NCI-H774 (cell line): ENCODE measurements around the gene ENO2.
A peak's percentile ranks its signal among the peaks of the same experiment; 100 is the strongest.
"Not testable (repeated sequence)": the region's sequence is repeated elsewhere in the genome, so short reads cannot be mapped to it uniquely, and the experiment has no call there.

Experiments
- DNase-seq: peaks from one replicate; lab custom pipeline; 2025; lab: John Stamatoyannopoulos, UW

ENO2 gene

DNA sequence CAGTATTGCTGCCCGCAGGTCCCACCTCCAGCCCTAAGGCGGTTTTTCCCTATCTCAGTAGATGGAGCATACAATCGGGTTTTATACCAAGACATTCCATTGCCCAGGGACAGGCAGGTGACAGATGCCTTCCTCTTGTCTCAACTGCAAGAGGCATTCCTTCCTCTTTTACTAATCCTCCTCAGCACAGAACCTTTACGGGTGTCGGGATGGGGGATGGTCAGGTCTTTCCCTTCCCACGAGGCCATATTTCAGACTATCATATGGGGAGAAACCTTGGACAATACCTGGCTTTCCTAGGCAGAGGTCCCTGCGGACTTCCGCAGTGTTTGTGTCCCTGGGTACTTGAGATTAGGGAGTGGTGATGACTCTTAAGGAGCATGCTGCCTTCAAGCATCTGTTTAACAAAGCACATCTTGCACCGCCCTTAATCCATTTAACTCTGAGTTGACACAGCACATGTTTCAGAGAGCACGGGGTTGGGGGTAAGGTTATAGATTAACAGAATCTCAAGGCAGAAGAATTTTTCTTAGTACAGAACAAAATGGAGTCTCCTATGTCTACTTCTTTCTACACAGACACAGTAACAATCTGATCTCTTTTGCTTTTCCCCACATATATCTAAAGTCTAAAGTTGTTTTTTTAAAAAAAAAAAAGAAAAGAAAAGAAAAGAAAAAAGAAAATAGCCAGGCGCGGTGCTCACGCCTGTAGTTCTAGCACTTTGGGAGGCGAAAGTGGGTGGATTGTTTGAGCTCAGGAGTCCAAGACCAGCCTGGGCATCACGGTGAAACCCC, 28.0 kb upstream of the ENO2 start:
- DNase-seq = not testable (repeated sequence)

DNA sequence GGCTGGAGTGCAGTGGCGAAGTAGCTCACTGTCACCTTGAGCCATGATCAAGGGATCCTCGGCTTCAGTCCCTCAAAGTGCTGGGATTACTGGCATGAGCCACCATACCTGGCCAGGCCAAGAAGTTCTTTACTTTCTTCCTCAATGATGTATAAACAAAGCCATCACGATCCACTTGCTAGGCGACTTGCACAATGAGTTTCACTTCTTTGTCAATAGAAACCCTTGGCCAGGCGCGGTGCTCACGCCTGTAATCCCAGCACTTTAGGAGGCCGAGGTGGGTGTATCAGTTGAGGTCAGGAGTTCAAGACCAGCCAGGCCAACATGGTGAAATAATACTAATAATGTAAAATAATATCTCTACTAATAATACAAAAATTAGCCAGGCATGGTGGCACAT, 26.9 kb upstream of the ENO2 start:
- no peak for DNase-seq

DNA sequence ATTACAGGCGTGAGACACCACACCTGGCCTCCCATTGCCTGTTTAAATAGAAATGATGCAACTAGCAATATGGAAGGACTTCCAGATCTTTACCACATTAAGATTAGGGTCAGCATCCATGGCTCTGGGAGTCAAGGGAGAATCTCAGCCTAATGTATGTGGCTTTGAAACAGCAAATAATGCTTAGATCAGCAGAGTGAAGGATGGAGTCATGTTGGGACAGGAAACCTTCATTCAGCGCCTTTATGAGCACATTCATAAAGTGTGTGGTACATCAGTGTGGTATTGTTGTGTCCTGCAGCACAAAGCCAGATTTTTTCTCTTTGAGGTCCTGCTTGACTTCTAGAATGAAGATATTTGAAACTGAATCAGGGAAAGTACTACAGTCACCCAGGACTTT, 26.0 kb upstream of the ENO2 start:
- DNase-seq = no peak

DNA sequence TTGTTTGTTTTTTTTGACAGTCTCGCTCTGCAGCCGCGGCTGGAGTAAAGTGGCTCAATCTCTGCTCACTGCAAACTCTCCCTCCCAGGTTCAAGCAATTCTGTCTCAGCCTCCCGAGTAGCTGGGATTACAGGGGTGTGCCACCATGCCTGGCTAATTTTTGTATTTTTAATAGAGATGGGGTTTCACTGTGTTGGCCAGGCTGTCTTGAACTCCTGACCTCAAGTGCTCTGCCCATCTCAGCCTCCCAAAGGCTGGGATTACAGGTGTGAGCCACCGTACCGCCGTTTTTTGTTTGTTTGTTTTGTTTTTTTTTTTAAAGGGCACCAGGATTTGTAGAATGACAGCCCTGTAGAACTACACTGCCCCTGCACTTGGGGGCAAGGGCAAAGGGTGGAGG, 25.6 kb upstream of the ENO2 start:
- DNase-seq = not testable (repeated sequence)

DNA sequence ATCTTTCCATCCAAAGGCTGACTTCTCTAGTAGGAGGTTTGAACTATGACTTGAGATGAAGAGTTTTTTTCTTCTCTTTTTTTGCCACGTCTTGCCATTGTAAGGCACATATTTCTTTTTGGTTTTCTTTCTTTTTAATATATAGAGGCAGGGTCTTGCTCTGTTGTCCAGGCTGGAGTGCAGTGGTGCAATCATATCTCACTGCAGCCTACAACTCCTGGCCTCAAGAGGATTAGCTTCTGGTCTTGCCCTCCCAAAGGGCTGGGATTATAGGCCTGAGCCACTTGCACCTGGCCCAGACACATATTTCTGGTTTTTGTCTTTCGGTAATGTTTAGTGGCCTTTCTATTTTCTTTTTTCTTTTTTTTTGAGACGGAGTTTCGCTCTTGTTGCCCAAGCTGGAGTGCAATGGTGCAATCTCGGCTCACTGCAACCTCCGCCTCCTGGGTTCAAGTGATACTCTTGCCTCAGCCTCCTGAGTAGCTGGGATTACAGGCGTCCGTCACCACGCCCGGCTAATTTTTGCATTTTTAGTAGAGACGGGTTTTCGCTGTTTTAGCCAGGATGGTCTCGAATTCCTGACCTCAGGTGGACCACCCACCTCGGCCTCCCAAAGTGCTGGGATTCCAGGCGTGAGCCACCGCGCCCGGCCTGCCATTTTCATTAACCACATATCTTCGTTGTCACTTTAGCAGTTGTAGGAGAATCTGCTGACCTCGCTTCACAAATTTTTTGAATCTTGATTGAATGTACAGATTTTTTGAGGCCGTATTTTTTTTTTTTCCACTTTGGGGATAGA, 24.4 kb upstream of the ENO2 start:
- not testable (repeated sequence) for DNase-seq

DNA sequence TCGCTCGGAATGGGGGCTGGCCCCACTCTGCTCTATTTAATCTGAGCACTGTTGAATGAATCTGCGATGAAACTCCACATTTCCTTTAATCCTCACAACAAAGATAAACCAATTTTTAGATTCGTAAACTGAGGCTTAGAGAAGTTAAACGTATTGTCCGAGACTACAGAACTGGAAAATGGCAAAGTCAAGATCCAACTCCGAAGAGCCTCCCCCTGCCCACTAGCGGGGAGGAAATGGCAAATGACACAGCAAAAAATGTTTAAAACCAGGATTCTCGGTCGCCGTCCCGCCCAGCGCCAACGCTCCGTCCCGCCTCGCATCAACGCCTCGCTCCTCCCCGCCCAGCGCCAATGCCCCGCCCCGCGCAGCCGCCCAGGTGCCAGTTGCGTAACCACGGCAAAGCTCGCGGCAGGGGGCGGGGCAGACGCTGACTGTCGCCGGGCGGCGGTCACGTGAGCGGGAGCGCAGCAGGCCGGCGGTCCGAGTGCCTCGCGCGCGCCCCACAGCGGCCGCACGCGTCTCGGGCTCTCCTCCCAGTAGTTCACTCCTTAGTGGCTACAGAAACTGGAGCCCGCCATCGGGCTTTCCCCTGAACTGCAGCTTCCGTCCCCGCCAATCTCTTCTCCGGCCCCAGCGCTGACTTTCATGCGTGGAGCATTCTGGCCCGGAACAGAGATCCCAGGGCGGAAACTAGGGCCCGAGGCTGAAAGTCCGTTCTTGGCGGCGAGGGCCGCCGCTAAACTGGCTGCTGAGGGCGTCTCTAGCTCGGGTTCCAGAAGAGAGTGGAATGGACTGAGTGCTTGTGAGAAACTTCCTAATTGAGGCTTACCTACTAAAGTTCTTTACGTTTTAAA, 23.4 kb upstream of the ENO2 start:
- DNase-seq = peak; percentile 98

DNA sequence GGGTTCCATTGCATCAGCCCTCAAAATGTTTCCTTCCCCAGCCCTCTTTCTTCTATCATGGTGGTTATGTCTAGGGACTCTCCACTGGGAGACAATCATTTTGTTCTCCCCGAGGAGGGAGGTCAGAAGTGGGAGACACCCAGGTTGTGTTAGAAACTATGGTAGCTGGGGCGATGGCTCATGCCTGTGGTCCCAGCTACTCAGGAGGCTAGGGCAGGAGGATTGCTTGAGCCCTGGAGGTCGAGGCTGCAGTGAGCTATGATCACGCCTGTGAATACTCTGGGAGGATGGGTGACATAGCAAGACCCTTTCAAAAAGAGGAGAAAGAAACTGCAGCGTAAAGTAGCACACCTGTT, 22.8 kb upstream of the ENO2 start:
- no peak for DNase-seq

DNA sequence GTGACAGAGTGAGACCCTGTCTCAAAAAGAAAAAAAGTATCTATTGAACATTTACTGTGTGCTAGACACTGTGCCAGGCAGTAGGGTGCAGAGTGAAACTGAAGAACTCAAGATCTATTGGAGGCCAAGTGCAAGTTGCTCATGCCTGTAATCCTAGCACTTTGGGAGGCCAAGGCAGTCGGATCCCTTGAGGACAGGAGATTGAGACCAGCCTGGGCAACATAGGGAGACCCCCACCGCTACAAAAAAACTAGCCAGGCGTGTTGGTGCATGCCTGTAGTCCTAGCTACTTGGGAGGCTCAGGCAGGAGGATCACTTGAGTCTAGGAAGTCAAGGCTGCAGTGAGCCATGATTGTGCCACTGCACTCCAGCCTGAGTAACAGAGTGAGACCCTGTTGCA, 21.7 kb upstream of the ENO2 start:
- DNase-seq = not testable (repeated sequence)

DNA sequence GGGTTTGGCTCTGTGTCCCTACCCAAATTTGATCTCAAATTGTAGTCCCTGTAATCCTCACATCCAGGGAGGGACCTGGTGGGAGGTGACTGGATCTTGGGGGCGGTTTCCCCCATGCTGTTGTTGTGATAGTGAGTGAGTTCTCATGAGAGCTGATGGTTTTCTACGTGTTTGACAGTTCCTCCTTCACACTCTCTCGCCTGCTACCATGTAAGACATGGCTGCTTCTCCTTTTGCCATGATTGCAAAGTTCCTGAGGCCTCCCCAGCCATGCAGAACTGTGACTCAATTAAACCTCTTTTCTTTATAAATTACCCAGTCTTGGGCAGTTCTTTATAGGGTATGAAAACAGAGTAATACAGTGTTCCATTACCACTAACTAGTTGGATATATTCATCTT, 20.1 kb upstream of the ENO2 start:
- DNase-seq = no peak

DNA sequence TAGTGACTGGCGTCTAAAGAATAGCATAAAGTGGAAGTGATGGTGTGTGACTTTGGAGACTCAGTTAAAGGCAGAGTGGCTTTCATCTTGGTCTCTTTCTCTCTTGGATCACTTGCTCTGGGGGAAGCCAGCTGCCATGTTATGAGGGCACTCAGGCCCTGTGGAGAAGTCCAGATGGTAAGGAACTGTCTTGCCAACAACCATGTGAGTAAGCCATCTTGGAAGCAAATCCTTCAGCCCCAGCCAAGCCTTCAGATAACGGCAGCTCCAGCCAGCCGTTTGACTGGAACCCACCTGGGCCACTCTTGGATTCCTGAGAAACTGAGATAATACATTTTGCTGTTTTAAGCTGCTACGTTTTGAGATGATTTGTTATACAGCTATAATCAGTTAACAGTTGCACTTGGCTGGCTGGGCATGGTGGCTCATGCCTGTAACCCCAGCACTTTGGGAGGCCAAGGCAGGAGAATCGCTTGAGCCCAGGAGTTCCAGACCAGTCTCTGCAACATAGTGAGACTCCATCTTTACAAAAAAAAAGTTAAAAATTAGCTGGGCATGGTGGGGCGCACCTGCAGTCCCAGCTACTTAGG, 17.4 kb upstream of the ENO2 start:
- DNase-seq = no peak

DNA sequence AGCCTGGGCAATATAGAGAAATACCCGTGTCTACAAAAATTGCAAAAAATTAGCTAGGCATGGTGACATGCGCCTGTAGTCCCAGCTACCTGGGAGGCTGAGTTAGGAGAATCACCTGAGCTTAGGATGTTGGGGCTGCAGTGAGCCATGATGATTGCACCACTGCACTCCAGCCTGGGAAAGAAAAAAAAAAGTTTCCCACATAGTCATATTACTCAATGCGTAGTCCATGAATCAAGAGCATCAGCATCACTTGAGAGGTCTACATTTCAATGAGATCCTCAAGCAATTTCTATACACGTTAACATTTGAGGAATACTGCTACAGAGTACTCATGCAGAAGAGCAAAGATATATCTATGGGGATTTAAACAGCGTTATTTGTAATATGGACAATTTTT, 15.0 kb upstream of the ENO2 start:
- no peak for DNase-seq

DNA sequence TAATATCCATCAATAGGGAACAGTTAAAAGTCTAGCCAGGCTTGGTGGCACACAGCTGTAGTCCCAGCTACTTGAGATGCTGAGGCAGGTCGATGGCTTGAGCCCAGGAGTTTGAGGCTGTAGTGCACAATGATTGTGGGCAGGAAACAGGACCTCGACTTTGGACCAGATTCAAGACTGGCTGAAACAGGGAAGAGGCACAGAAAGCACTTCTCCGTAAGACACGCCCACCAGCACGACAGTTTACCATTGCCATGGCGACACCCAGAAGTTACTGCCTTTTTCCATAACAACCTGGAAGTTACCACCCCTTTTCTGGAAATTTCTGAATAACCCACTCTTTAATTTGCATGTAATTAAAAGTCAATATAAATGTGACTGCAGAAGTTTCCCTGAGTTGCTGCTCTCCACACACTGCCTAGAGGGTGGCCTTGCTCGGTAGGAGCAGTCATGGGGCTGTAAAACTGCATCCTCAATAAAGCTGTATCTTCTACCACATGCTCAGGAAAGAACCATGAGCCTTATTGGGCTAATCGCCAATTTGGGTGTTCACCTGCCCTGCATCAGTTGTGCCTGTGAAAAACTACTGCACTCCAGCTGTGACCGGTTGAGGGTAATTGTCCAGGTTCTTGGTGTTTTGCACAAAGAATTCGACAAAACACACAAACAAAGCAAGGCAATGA, 14.4 kb upstream of the ENO2 start:
- DNase-seq = peak; percentile 82

DNA sequence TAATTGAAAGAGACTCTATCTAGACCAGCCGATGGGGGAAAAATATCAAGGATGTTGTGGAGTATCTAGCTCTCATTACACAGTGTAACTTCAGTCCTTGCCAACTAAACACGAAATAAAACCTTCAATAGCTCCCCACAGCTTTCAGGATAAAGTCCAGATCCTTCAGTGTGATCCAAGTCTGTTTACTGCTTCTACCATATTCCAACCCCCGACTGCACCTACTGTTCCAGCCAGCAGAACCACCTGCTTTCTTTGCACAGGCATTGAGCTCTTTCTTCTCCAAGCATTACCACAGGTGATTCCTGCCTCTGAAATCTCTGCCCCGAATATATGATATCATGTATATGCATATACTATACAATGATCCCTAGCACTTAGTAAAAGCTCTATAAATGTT, 11.9 kb upstream of the ENO2 start:
- no peak for DNase-seq

DNA sequence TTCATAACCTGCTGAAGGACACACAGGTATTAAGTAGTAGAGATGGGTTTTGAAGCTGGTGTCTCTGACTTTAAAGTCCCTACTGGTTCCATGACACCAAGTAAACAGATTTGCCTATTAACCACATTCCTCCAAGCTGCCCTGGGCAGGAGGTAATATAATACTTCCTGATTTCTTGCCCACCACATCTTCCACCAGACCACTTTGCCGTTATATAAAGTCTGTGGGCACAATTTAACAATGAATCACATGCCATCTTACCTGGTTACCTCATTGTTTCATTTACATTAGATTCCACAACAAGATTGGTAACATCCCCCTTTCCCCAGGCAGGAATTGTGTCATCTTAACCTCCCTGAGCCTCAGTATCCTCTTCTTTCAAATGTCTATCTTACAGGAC, 10.7 kb upstream of the ENO2 start:
- no peak for DNase-seq

DNA sequence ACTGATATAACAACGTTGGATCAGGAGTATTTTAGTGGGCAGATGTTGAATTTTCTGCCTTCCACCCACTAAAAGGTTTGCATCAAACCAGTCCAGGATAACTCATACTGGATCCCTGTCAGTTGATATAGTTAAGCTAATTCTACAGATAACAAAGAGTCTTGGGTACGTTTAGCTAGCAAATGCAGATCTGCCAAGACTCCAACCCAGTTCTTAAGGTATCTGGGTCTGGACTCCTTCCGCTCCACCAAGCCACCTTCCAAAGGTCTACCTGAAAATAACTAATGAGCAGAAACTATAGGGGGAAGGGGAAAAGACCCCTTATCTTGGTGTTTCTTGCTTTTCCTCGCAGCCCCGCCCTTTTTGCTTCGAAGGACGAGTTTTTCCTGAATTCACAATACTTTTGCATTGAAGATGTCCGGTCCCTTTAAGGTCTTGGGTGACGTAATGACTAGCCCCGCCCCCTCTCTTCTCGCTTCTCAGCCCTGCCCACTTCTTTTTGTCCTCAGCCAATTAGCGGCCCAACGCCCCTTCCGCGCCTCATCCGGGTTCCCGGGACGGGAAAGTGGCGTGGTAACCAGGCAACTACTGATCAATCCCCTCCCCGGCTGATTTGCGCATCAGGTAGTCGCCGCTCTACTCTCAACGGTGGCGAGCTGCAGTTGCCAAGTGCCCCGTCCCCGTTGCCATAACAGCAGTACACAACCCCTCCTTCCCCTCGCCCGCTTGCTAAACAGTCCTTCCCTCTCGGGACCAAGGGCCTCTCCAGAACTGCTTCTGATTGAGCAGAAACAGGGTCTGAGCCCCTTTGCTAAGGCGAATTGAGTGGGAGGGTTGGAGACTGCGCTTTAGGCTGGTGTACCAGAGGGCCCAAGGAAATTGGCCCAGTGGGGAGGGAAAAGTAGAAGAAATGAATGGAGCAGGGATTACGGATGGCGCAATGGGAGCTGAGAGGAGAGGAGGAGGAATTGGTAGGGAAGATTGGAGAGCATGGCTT, 9.8 kb upstream of the ENO2 start, which contains the start of gene LRRC23:
Gene LRRC23 (plus strand): TSS at position 543 of the 997 bp plus-strand sequence. CDS start 812 bp downstream, outside the sequence.
- DNase-seq = peak; percentile 98

DNA sequence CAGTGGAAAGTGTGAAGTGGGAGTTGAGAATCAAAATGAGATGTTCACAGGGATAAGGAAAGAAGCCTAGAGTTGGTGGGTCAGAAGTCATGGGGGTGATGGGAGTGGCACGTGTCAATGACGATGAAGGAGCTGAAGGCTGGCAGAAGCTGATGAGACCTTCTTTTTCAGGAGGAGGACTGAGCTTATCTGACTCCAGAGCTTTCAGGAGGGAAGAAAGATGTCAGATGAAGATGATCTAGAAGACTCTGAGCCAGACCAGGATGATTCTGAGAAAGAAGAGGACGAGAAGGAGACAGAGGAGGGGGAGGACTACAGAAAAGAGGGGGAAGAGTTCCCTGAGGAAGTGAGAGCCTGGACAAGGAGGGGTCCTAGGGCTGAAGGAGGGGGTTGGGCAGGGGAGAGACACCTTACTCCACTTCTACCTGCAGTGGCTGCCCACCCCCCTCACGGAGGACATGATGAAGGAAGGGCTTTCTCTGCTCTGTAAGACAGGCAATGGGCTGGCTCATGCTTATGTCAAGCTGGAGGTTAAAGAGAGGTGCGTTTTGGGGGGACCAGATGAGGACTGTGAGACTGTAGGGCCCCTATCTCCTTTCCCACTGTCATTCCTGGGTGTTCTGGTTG, 8.9 kb upstream of the ENO2 start:
- no peak for DNase-seq

DNA sequence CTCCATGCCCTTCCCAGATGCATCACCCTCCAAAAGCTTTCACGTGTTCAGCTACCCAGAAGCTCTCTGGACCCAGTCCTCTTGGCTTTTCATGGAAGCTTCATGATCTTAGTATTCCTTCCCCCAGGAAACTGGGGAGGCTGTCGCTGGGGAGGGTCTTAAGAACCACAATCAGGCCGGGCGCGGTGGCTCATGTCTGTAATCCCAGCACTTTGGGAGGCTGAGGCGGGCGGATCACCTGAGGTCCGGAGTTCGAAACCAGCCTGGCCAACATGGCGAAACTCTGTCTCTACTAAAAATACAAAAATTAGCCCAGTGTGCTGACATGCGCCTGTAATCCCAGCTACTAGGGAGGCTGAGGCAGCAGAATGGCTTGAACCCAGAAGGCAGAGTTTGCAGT, 6.2 kb upstream of the ENO2 start:
- not testable (repeated sequence) for DNase-seq

DNA sequence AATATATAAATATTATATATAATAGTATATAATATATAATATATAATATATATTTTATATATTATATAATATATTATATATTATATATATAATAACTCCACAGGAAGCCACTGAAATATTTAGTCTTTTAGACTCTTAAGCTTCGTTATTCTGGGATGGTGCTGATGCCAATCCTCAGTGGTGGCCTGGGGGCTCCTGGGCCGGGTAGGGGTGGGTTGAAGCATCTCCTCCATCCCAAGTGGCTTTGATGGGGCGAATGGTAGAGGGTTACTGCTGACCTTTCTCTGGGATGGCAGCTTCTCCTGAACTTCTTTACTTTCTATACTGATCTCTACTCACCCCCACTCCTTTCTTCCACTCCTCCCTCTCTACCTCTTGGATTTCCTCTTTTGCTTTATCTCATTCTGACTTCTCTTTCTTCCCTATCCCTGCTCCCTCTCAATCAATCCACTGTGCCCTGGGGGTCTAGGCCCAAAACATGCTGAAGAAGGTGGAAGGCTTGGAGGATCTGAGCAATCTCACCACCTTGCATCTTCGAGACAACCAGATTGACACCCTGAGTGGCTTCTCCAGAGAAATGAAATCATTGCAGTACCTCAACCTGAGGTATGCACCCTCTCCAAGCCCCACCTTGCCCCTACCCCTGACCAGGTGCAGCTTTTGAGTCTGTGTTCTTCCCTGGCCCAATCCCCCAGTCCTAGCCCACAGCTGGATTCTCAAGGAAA, 4.8 kb upstream of the ENO2 start:
- no peak for DNase-seq
